NT2/D1 (cell line): ENCODE results near the gene IDS.

Source experiments
- SUZ12 ChIP-seq: IDR thresholded peaks from 2 replicates; pipeline ENCODE4 v1.6.1; 2011; ENCODE audit not compliant: insufficient read length, insufficient read depth; ENCODE audit errors: extremely low read depth
- YY1 ChIP-seq: IDR thresholded peaks from 2 replicates; pipeline ENCODE4 v1.6.1; 2011; ENCODE audit not compliant: insufficient read length, insufficient read depth
- ZNF274 ChIP-seq: IDR thresholded peaks from 2 replicates; pipeline ENCODE4 v1.6.1; 2011; ENCODE audit warnings: mild to moderate bottlenecking, low read depth, low read length

GRCh38 chrX:149539283-149540130, 34.4 kb upstream of the IDS start:
- TF ChIP-seq YY1 (no peak), ZNF274 (no peak), SUZ12 (no peak)
